22Rv1 (cell line): ENCODE results near the gene ETNK2.

Source experiments
- CTCF ChIP-seq: fragments of 450-650 bp; IDR thresholded peaks from 2 replicates; pipeline ENCODE4 v1.5.1; 2017; ENCODE audit warnings: mild to moderate bottlenecking
- ZFX ChIP-seq: fragments of 450-650 bp; IDR thresholded peaks from 2 replicates; pipeline ENCODE4 v1.6.1; 2017; ENCODE audit warnings: antibody characterized with exemption, borderline replicate concordance

GRCh38 chr1:204081164-204081790, 70.6 kb downstream of the ETNK2 start:
- TF ChIP-seq CTCF (no peak), ZFX (no peak)
